ENCODE results near the gene LCMT1.
A peak's percentile ranks its signal among the peaks of the same experiment; 100 is the strongest.

- TF ChIP-seq CTCF (IDR thresholded peaks at IDR 0.05) (no peak), PHF8 (IDR thresholded peaks at IDR 0.05; ENCODE audit: borderline replicate concordance, low read depth) (peak; percentile 35; the same call in 1 of the 2 replicates)
These were observed at the start of gene LCMT1 for GRCh38 chr16:25111403-25112166.
